Heart right ventricle (tissue), 16 donors: ENCODE measurements around the gene HTR3A. TPM values are rescaled to one million over a fixed set of nuclear protein-coding genes. Genes with fewer than 3 reads are reported as not detected.

Experiments used
- ATAC-seq, 8 donors: fragments of 200-7000 bp; cut with Tn5 transposase; one replicate each; pipeline ENCODE4 v1.9.1; 2020; ENCODE audit warnings: mild to moderate bottlenecking in 8 of 8, moderate library complexity in 8 of 8, moderate number of reproducible peaks in 1 of 8
- DNase-seq, 2 donors: peaks; one replicate each; pipeline ENCODE4 v3.0.0-alpha.2; 2020
- H3K27ac ChIP-seq, 10 donors: fragments of 200-600 bp; sonication (generic) in 2 of 10; one replicate each; pipeline versions ENCODE4 v1.5.0 to v1.8.0; 2020 to 2022; ENCODE audit warnings: mild to moderate bottlenecking in 3 of 10
- H3K27me3 ChIP-seq, 7 donors: fragments of 200-600 bp; one replicate each; pipeline ENCODE4 v1.8.0; 2021 to 2022; ENCODE audit warnings: mild to moderate bottlenecking in 2 of 7
- H3K36me3 ChIP-seq, 9 donors: fragments of 200-600 bp; sonication (generic) in 1 of 9; one replicate each; pipeline versions ENCODE4 v1.5.0 to v1.8.0; 2020 to 2022; ENCODE audit warnings: mild to moderate bottlenecking in 2 of 9
- H3K4me1 ChIP-seq, 9 donors: fragments of 200-600 bp; sonication (generic) in 1 of 9; one replicate each; pipeline versions ENCODE4 v1.5.0 to v1.8.0; 2020 to 2022; ENCODE audit warnings: mild to moderate bottlenecking in 4 of 9
- H3K4me3 ChIP-seq, 10 donors: fragments of 200-600 bp; sonication (generic) in 2 of 10; one replicate each; pipeline versions ENCODE4 v1.5.0 to v1.8.0; 2020 to 2022; ENCODE audit warnings: mild to moderate bottlenecking in 7 of 10, moderate library complexity in 2 of 10
- H3K9me3 ChIP-seq, 11 donors: fragments of 200-600 bp in 10 of 11; sonication (generic) in 2 of 11; one replicate each; pipeline versions ENCODE4 v1.5.0 to v1.8.0; 2013 to 2022; ENCODE audit warnings: mild to moderate bottlenecking in 2 of 11, control low read depth in 1 of 11, moderate library complexity in 1 of 11
- CTCF ChIP-seq, 9 donors: fragments of 200-600 bp; sonication (generic) in 2 of 9; IDR thresholded peaks; one replicate each; pipeline versions ENCODE4 v1.5.0 to v1.8.0; 2021 to 2022; ENCODE audit warnings: antibody characterized with exemption in 9 of 9, mild to moderate bottlenecking in 5 of 9, moderate library complexity in 1 of 9
- WGBS, 2 donors: extraction: QIAGEN DNeasy Blood & Tissue Kit; methylation state at CpG; one replicate each; pipeline ENCODE4 v1.1.7; 2013; ENCODE audit warnings: inconsistent platforms in 1 of 2; 5-methylcytosine and 5-hydroxymethylcytosine counted together
- intact Hi-C, 10 donors: fragments of 100-400 bp; cut with DNase I; formaldehyde crosslinking; loops; one replicate each; pipeline versions ENCODE4 v1.11.1 to v1.14.2; 2022
- polyA plus RNA-seq, 2 donors: library from polyadenylated mRNA; stranded (reverse); fragments of 200-250 nt; gene quantifications; one replicate each; pipeline ENCODE4 v1.2.3, GENCODE V29; 2013
- total RNA-seq, 10 donors: library from RNA; stranded (reverse); fragmentation: NEBNext Ultra II Directional in 3 of 10; extraction: Animal tissue kit (Norgen Biotek cat#: 25700) in 3 of 10; gene quantifications; one replicate each; pipeline versions ENCODE4 v1.2.1 to v1.2.4, GENCODE V29; 2021 to 2023
- donor health status: Arrhythmogenic right ventricular cardiomyopathy.
- donor health status: ischemic (EF 13 %, LVEDD 7.1; RV severe dilation, severe dysfunction).
- donor health status: healthy with polysubstance abuse.
- donor health status: DM: no; HTN: yes; CAD: no.
- donor health status: DM: no; HTN: no; CAD: no.
- donor health status: ischemic (EF 25% LVEDD 6.9; RV normal size, moderate dysfunction).
- donor health status: ischemic (EF 25% LVEDD 5.7; RV mildly dilated, moderate dysfunction).
- donor health status: healthy.
- donor health status: DM: yes; HTN: yes; CAD: no.
- donor health status: Ischemic cardiomyopathy.
- donor health status: ischemic (EF 35%, LVEDD 5.7; RV mildly dilated, moderate dysfunction).
- donor health status: nonischemic (EF 11% LVEDD 7.7; RV severe dilation, severe dysfunction).
- donor health status: DM: yes; HTN: yes; CAD: no.
- donor health status: PGD.
- donor health status: ischemic (EF 29% LVEDD 5.4; RV normal size, mild dysfunction).
- donor health status: nonischemic (EF 23%, LVEDD 6.1; RV moderate dilation, normal function).

HTR3A gene
- total and polyA plus RNA-seq, 12 donors: 0.07 to 0.16 TPM; not detected in 10

GRCh38 chr11:114027391-114027790, 52.5 kb downstream of the HTR3A start:
- no peak overlapping the region for H3K27ac ChIP-seq
- WGBS, 2 donors: 82 to 87% methylated on average over 11 of the region's 11 CpGs
- no peak overlapping the region for H3K4me3 ChIP-seq
- H3K36me3 ChIP-seq: no peaks in the 10 kb centered on the region
- peaks cover 0 to 12% (median 0%) of the 10 kb centered on the region in 9 donors for H3K4me1 ChIP-seq
- intact Hi-C loops: loop anchor here in 3 of 10 donors (5.0 to 10.0 kb wide), 2 partner anchors 130 to 133 kb away; no protein-coding TSS in a partner anchor
- DNase-seq (no peak), ATAC-seq (no peak)
- no peaks in the 10 kb centered on the region for H3K9me3 ChIP-seq
- no peak for TF ChIP-seq CTCF (IDR thresholded peaks at IDR 0.05)
- H3K27me3 ChIP-seq: no peaks in the 10 kb centered on the region

GRCh38 chr11:114027926-114028325, 53.0 kb downstream of the HTR3A start:
- Histone ChIP-seq H3K27ac (no peak overlapping the region), H3K9me3 (no peaks in the 10 kb centered on the region), H3K4me1 (peaks cover 0 to 12% (median 0%) of the 10 kb centered on the region in 9 donors), H3K4me3 (no peak overlapping the region), H3K27me3 (no peaks in the 10 kb centered on the region), H3K36me3 (no peaks in the 10 kb centered on the region)
- DNase-seq (no peak), ATAC-seq (peak in 3 of 8 donors; percentile 29 to 39 (median 39))
- 43 to 45% methylated on average over 4 of the region's 4 CpGs for WGBS, 2 donors
- TF ChIP-seq CTCF (IDR thresholded peaks at IDR 0.05): peak in 7 of 9 donors; percentile 9 to 42 (median 29)
- intact Hi-C loops: loop anchor here in 3 of 10 donors (5.0 to 10.0 kb wide), 2 partner anchors 131 to 133 kb away; no protein-coding TSS in a partner anchor

- H3K4me1 ChIP-seq: peaks cover 0 to 13% (median 6%) of the 10 kb centered on the region in 9 donors
- H3K27ac ChIP-seq: no peak overlapping the region
- DNase-seq (no peak), ATAC-seq (no peak)
- H3K36me3 ChIP-seq: no peaks in the 10 kb centered on the region
- no peaks in the 10 kb centered on the region for H3K27me3 ChIP-seq
- WGBS, 2 donors: 91 to 95% methylated on average over 18 of the region's 18 CpGs
- intact Hi-C loops: loop anchor here in 3 of 10 donors (10.0 kb wide), 2 partner anchors 137 to 153 kb away; no protein-coding TSS in a partner anchor
- no peaks in the 10 kb centered on the region for H3K9me3 ChIP-seq
- no peak overlapping the region for H3K4me3 ChIP-seq
- TF ChIP-seq CTCF (IDR thresholded peaks at IDR 0.05): no peak
These were observed 56.5 kb downstream of the HTR3A start for GRCh38 chr11:114031246-114031966.

GRCh38 chr11:114031967-114032320, 57.0 kb downstream of the HTR3A start:
- DNase-seq: no peak
- H3K27ac ChIP-seq: no peak overlapping the region
- 81 to 83% methylated on average over 5 of the region's 5 CpGs for WGBS, 2 donors
- H3K4me1 ChIP-seq: peaks cover 0 to 18% (median 12%) of the 10 kb centered on the region in 9 donors
- H3K4me3 ChIP-seq: no peak overlapping the region
- no peaks in the 10 kb centered on the region for H3K27me3 ChIP-seq
- TF ChIP-seq CTCF (IDR thresholded peaks at IDR 0.05): no peak
- H3K36me3 ChIP-seq: no peaks in the 10 kb centered on the region
- ATAC-seq: no peak
- intact Hi-C loops: loop anchor here in 3 of 10 donors (10.0 kb wide), 2 partner anchors 137 to 153 kb away; no protein-coding TSS in a partner anchor
- H3K9me3 ChIP-seq: no peaks in the 10 kb centered on the region
